ENCODE data around the gene PACRG.
"Not testable (repeated sequence)": the region's sequence is repeated elsewhere in the genome, so short reads cannot be mapped to it uniquely, and the experiment has no call there.

The PACRG gene

DNA sequence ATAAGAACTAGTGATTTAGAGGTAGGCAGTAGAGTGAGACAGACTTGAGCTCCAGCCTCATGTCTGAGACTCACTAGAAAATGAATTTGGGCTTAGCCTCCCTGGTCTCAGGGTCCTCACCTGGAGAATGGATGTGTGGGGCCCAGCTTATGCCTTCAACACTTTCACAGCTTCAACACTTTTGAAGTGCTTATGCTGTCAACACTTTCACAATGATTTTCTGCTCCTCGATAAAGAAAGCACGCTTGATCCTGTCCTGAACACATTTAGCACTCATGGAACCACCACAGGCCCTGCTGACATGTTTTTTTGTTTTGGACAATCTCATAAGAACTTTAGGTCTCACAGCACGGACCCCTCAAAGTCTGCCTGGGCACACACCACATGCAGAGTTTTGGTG is 229.3 kb downstream of the PACRG start:
- DNase-seq: no peak

DNA sequence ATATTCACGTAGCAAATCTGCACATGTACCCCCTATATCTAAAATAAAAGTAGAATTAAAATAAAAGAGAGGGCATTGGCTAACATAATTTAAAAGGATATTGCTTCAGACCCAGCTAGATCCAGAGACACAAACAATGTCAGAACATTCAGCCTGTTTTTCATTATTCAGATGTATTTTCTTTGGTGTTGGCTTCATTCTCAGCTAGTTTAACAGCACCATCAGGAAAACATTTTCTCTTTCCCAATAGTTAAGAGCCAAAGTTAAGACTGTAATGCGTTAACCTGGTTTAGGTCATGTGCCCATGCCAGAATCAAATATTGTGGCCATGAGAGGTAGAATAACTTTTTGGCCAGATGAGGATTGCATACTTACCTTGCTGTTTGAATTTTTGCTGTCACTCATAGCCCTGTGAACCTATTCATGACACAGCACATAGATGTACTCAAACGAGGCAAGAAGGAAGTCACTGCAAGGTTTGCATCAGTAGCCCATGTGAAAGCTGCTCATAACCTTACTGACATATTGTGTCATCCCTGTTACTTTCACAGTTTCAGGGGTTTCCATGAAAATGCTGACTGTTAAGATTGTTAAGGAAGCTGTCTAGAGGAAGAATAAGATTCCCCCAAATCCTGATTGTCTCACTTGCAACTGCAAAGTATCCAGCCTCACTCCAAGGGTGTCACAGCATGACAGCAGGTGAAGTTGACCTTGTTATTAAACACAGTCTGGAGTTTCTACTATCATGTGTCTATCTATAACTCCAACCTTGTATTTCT is 233.1 kb downstream of the PACRG start:
- DNase-seq: no peak

DNA sequence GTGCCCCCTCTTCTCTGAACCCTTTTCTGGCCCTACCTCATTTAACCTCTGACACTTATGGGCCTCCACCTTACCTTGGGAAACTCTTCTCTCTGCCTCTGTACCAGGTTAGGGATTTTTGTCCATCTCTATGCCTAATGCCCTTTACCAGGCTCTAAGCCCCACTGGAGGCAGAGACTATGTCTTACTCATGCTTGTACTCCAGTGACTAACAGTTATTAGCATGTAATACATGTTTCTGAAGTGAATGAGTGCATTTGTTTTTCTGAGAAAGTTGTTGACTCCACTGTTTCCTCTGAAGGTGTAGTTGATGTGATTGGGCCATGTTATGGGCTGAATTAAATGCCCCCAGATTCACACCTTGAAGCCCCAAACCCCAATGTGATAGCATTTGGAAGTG is 234.3 kb downstream of the PACRG start:
- DNase-seq: no peak

DNA sequence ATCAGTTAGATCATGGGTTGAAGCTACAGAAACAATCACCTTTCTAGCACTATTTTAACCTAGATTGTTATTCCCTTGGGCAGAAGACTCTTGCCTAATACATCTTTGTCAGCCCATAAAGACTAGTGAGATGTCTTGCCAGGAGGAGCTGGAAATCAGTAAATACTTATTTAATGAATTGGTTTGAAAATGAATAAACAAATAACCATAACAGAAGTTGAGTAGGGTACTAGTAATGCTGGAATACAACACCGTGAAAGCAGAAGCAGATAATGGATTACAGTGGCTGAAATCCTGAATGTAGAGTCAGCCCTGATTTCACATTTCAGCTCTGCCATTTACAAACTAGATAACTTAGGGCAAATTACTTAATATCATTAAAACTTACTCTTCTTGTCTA is 236.1 kb downstream of the PACRG start:
- DNase-seq: no peak

DNA sequence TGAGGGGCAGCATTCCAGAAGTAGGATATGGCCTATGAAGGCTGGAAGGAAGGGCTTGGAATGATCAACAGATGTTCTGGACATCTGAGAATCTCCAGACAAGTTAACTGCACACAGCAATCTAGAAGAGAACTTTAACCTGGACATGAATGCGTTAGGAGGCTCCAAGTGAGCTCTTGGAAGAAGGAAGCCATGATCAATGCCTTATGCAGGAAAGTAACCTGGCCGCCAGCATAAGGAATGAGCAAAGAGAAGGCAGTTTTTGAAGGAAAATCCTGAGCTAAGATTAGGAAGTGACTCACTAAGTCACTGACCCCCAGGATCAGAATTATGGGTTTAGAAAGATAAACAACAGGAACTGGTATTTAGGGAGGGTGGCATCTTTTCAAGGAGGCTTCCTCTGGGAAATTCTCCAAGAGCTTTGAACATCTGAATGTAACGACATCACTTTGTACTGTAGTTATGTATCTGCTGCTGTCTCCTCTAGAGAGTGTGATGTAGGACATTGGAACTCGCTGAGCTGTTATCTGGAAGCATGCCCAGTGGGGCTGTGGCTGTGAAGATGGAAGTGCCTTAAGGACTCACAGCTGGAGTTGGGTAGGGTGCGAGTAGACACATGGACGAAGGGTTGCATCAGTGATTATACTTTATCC is 236.8 kb downstream of the PACRG start:
- no peak for DNase-seq

DNA sequence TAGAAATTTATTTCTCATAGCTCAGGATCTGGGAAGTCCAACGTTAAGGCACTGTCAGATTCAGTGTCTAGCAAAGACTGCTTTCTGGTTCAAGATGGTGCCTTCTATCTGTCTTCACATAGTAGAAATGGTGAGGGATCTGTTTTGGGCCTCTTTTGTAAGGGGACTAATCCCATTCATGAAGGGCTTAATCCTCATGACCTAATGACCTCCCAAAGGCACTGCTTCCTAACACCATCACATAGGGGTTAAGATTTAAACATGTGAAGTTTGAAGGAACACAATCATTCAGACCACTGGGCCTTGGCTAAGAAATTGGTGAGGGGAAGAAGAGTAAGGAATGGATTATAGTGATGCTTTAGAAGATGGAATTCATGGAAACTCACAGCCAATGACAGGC is 237.6 kb downstream of the PACRG start:
- no peak for DNase-seq

DNA sequence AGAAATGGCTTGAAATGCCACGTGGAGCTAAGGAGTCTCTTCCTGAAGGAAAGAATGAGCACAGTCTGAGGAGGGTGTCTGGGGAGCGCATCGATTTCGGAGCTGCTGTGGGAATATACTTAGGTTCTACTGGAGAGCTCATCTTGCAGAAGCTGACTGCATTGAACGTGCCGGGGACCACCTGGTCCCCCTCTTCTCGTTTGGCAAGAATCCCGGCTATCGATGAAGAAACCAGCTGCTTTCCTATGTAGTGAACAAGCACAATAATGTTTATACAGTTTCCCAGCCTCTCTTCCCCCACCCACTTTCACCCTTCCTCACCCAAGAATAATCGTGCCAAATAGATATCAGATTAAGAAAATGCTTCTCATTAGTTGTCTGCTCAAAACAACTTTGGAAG is 242.5 kb downstream of the PACRG start:
- no peak for DNase-seq

DNA sequence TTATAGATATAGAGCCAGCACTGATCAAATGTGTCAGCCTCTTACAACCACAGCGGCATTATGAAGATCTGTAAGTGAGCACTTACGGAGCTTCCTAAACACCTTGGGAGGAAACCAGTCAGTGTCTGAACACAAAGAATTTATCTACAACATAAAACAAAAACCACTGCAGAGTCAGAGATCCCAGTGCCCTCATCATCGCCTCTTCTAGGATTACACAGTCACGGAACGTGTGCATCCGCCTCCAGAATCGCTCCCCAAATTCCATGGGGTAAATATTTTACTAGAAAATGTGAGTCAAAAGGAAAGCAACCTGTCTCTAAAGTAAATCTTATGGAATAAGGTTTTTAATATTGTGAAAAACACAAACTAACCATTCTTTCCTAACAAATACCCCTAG is 243.6 kb downstream of the PACRG start:
- no peak for DNase-seq

DNA sequence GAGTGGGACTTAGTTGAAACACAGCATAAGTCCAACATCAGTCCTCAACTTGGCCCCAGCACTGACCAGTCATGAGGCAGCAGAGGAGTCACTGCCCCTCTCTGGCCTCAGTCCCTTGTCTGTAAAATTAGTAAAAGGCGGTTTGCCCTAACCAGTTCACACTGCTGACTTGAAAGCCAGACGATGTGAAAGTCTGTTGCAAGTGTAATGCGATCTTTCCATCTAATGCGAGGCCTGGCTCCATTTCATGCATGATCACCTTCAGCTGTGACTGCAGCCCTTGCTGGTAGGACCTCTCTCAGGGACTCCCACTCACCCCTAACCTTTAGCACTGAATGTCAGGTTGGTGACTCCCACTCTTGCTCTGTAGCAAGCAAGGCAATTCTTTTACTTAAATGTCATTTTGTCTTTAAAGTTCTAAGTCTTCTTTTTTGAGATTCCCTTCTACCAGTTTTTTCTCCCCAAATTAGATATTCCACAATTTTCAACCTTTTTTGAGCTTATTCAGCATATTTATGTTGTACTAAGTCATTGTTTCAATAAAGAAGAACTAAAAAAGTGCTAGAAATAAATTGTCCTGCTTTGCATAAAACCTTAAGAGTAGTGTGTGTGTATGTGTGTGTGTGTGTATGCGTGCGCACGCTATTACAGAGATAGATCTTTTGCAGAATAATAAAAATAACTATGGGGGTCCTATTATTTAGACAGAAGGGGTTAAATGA is 245.5 kb downstream of the PACRG start:
- DNase-seq: no peak

DNA sequence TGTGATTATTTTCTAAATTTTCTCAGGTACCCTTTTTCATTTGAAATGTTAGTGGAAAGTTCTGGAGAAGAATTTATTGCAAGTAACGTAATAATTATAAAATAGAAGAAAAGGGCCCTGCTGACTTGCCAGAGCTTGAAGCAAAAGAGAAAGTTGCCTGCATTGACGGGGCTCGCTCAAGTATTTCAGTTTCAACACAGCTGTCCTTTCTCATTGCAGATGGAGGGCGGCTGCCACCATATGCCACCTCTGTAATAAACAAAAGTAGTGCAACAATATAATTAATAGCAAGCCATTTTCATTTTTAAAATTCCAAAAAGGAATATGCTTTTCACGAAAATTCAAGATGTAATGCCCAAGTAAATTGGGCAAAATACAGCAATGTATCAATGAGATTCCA is 246.2 kb downstream of the PACRG start:
- no peak for DNase-seq

DNA sequence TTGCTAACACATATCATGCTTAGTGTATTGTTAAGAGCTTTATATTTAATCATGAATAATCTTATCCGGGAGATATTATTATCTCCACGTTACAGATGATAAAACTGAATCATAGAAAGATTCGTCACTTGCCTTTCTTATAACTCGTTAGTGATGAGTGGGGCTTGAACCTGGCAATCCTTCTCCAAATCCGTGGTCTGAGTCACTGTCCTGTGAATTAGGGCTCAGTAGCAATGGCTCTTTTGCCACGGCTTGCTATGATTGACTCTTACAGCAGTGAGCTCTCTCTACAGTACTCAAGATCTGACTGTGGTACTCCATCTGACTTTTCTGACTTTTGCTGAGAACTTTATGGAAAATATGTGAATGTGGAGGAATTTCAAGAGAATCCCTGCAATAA is 246.9 kb downstream of the PACRG start:
- no peak for DNase-seq

DNA sequence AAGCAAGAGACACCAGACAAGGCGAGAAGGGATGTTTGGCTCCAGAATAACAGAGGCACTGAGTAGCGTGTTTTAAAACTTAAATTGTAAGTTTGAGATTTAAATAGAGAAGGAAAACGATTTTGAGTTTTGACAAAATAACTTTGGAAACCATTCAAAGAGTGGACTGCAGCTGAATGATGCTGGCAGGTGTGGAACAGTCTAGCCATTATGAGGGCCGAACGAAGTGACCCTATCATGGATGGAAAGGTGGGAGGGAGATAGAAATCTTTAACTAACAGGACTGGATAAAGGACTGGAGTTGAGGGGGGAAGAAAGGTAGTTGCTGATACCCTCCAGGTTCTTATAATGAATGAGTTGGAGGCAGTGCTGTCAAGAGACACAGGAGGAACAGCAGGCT is 248.4 kb downstream of the PACRG start:
- DNase-seq: no peak

GRCh38 chr6:162983234-162983633 is 255.5 kb downstream of the PACRG start:
- DNase-seq: not testable (repeated sequence)

DNA sequence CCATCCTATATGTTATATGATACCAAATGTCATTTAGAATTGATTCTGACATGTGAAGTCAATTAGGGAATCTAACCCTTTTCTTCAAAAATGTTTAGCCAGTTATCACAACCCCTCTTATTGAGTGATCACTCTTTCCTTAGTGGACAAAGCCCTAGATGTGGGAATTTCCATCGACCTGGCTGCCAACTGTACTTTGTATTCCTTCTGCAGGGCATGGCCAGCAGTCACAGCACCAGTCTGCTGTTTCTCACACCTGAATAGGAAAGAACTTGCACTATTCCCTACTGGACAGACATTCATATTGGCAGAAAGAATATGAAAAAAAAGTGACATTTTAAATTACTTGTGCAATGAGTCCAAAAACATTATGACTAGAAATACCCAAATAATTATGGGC is 271.0 kb downstream of the PACRG start:
- DNase-seq: no peak

GRCh38 chr6:162999575-163000285 is 272.0 kb downstream of the PACRG start:
- DNase-seq: no peak

GRCh38 chr6:163001330-163001729 is 273.6 kb downstream of the PACRG start:
- DNase-seq: no peak

DNA sequence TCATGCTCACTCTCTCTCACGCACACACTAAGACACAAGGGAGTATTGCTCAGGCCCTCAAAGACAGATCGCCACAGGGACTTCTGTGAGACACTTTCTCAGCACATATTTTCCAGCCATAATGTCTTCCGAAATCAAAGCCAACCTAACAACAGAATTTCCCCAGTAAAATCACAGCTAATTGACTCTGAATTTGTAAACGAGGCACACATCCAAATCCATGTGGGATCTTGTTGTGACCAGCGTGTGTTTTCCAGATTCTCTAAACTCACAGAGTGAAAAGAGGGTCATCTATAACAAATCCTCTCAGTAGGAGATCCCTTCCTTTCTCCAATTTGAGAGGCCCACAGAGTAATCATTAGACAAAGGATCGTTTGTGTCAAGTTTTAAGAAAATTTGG is 280.4 kb downstream of the PACRG start:
- no peak for DNase-seq

GRCh38 chr6:163008626-163009025 is 280.9 kb downstream of the PACRG start:
- no peak for DNase-seq

DNA sequence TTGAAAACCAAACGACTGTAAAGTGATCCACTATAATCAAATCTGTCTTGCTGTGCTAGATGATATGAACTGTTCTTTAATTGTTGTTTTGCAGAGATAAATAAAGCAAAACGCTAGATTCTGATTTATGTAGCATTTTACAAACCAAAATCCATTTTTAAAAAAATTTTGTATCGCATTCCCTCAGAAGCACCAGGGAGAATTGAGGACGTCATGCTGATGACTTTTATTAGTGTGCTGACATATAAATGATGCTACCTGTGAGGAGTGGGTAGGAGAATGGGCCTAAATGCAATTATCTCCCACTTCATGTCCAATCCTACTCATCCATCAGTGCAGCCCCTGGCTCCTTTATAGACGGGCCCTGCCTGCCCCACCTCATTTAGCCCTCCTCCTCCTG is 282.4 kb downstream of the PACRG start:
- DNase-seq: no peak

- DNase-seq: no peak
Observed at GRCh38 chr6:163014736-163015135, 287.0 kb downstream of the PACRG start.

- no peak for DNase-seq
Observed at GRCh38 chr6:163017801-163018200, 290.0 kb downstream of the PACRG start.

DNA sequence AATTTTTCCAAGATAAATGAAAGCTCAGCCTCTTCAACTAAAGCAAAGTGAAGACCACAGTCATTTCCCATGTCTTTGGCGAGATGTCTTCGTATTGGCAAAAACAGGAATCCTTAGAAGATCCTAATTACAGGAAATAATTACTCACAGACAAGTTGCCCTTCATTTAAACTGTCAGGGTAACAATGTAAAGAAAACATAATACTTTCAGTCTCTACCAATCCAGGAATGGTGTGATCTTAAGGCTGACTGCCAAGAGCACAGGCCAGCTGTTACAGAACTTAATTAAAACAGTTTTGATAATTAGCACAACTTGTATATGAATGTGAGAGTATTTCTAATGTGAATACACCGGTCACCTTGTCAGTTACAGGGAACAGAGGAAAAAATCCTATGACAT is 292.2 kb downstream of the PACRG start:
- no peak for DNase-seq

DNA sequence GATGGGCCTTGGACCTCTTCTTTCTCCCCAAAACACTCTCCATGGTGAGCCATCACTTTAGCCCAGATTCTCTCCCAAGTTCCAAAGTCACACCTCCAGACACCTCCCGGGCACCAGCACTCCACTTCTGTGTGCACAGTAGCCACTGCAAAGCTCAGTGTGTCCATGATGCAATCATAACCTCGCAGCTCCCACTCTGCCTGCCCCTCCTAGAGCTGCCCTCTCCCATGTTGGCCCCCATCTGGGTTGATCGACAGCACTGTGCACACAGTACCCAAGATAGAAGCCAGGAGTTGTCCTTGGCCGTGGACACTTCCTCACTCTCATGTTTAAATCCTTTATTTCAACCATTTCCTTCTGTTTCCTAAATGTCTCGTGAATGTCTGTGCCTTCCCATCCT is 293.3 kb downstream of the PACRG start:
- DNase-seq: no peak

GRCh38 chr6:163023700-163024099 is 295.9 kb downstream of the PACRG start:
- no peak for DNase-seq

Data from hematopoietic multipotent progenitor cell treated with erythropoietin and hydrocortisone succinate and interleukin-3 and kit ligand, for 4 days (in vitro differentiated cells).